Osteoblast (primary cell): ENCODE measurements around the gene RAX2. TPM values are rescaled to one million over a fixed set of nuclear protein-coding genes. Genes with fewer than 3 reads are reported as not detected.
A peak's percentile ranks its signal among the peaks of the same experiment; 100 is the strongest.

ENCODE experiments used
- DNase-seq: peaks from one replicate; pipeline ENCODE4 v3.0.0; 2011; ENCODE audit warnings: low spot score, mixed read lengths; ENCODE audit not compliant: insufficient read length; ENCODE audit errors: missing footprints
- H2AFZ ChIP-seq: 2 replicates; pipeline ENCODE4 v1.6.0; 2011; ENCODE audit warnings: mild to moderate bottlenecking, low read length
- H3K27ac ChIP-seq: 2 replicates; pipeline ENCODE4 v1.5.1; 2011; ENCODE audit warnings: mild to moderate bottlenecking, low read depth, low read length, moderate library complexity
- H3K27me3 ChIP-seq: 2 replicates; pipeline ENCODE4 v1.6.0; 2012; ENCODE audit warnings: mild to moderate bottlenecking, control low read depth, inconsistent platforms, low read length, moderate library complexity; ENCODE audit not compliant: insufficient read depth
- H3K36me3 ChIP-seq: 2 replicates; pipeline ENCODE4 v1.5.1; 2011; ENCODE audit warnings: mild to moderate bottlenecking, low read length, control low read depth, moderate library complexity; ENCODE audit not compliant: insufficient read depth
- H3K4me1 ChIP-seq: 2 replicates; pipeline ENCODE4 v1.5.1; 2011; ENCODE audit warnings: mild to moderate bottlenecking, low read length, control low read depth, moderate library complexity; ENCODE audit not compliant: insufficient read depth
- H3K4me2 ChIP-seq: 2 replicates; pipeline ENCODE4 v1.6.0; 2011; ENCODE audit warnings: mild to moderate bottlenecking, low read length; ENCODE audit not compliant: insufficient read depth
- H3K4me3 ChIP-seq: fragments of 200-600 bp; sonication (generic); 3 replicates; pipeline ENCODE4 v1.5.1; 2012; ENCODE audit warnings: mild to moderate bottlenecking, low read length, inconsistent platforms; ENCODE audit not compliant: insufficient read depth
- H3K79me2 ChIP-seq: 2 replicates; pipeline ENCODE4 v1.6.0; 2012; ENCODE audit warnings: mild to moderate bottlenecking, low read length, control low read depth, inconsistent platforms; ENCODE audit not compliant: insufficient read depth
- H3K9me3 ChIP-seq: 2 replicates; pipeline ENCODE4 v1.5.1; 2011; ENCODE audit warnings: low read depth, low read length, control low read depth
- H4K20me1 ChIP-seq: 2 replicates; pipeline ENCODE4 v1.6.0; 2012; ENCODE audit warnings: mild to moderate bottlenecking, low read length, control low read depth; ENCODE audit not compliant: insufficient read depth
- CTCF ChIP-seq: IDR thresholded peaks from 2 replicates; pipeline ENCODE4 v1.5.1; 2011; ENCODE audit warnings: mild to moderate bottlenecking, low read depth, low read length, moderate library complexity; ENCODE audit errors: extremely low read depth
- total RNA-seq: library from RNA; depleted of rRNA; stranded (reverse); fragments of >200 nt; gene quantifications from 2 replicates; pipeline ENCODE4 v1.2.3, GENCODE V29; 2012

Gene RAX2
- total RNA-seq, 1 donor = not detected

- Histone ChIP-seq H3K4me2 (no peak overlapping the region), H3K36me3 (no peaks in the 10 kb centered on the region), H3K9me3 (no peaks in the 10 kb centered on the region), H4K20me1 (no peaks in the 10 kb centered on the region), H3K27ac (no peak overlapping the region), H3K4me3 (no peak overlapping the region), H3K27me3 (peaks cover 4% of the 10 kb centered on the region), H2AFZ (no peak overlapping the region), H3K79me2 (no peaks in the 10 kb centered on the region), H3K4me1 (no peaks in the 10 kb centered on the region)
- peak; percentile 49 for DNase-seq
- no peak for TF ChIP-seq CTCF
Measured at GRCh38 chr19:3790209-3790734, 18.2 kb upstream of the RAX2 start.

GRCh38 chr19:3788996-3789778 is 17.2 kb upstream of the RAX2 start:
- Histone ChIP-seq H3K9me3 (no peaks in the 10 kb centered on the region), H2AFZ (no peak overlapping the region), H3K79me2 (no peaks in the 10 kb centered on the region), H3K4me2 (no peak overlapping the region), H4K20me1 (no peaks in the 10 kb centered on the region), H3K27ac (no peak overlapping the region), H3K36me3 (no peaks in the 10 kb centered on the region), H3K4me1 (no peaks in the 10 kb centered on the region), H3K27me3 (peaks cover 9% of the 10 kb centered on the region), H3K4me3 (no peak overlapping the region)
- no peak for TF ChIP-seq CTCF
- DNase-seq = peak; percentile 76

- no peak within 1 kb of the TSS for H3K4me2 ChIP-seq
- peaks cover 12% of the 10 kb centered on the region for H3K9me3 ChIP-seq
- no peaks in the 10 kb centered on the region for H3K36me3 ChIP-seq
- H3K4me1 ChIP-seq = no peaks in the 10 kb centered on the region
- H2AFZ ChIP-seq = no peak within 1 kb of the TSS
- no peak within 1 kb of the TSS for H3K27ac ChIP-seq
- no peaks in the 10 kb centered on the region for H4K20me1 ChIP-seq
- H3K4me3 ChIP-seq = no peak within 1 kb of the TSS
- TF ChIP-seq CTCF = no peak
- H3K79me2 ChIP-seq = no peaks in the 10 kb centered on the region
- H3K27me3 ChIP-seq = peaks cover 9% of the 10 kb centered on the region
- DNase-seq = peak; percentile 81
Measured at GRCh38 chr19:3785938-3786824, 14.2 kb upstream of the RAX2 start, which contains the start of gene MATK. MATK (minus strand) TSS chr19:3786381; CDS start chr19:3785135, 1,246 bp downstream.
